IMR-90 (cell line): Measurements from ENCODE around the gene RNU5D-1. TPM values are rescaled to one million over a fixed set of nuclear protein-coding genes. Genes with fewer than 3 reads are reported as not detected.

ENCODE experiments used
- ATAC-seq: fragments of 200-7000 bp; cut with Tn5 transposase; 2 replicates; pipeline ENCODE4 v1.9.1; 2020; ENCODE audit warnings: low read depth, mild to moderate bottlenecking, moderate library complexity
- BruUV-seq: library from RNA; stranded (reverse); fragments of 400-500 nt; replicated peaks from 2 replicates; lab custom pipeline; 2021; lab: Mats Ljungman, UMichigan
- CTCF ChIA-PET: fragments of 300-600 bp; formaldehyde crosslinking; extraction: SDS; loops from one replicate; lab custom pipeline; 2021; ENCODE audit warnings: antibody characterized with exemption; lab: Yijun Ruan, JAX
- POLR2A ChIA-PET: fragments of 300-600 bp; sonication (Branson Sonifier 250); formaldehyde crosslinking; loops from one replicate; lab custom pipeline; 2022; ENCODE audit warnings: antibody characterized with exemption; ENCODE audit not compliant: unreplicated experiment; lab: Charles Lee
- DNase-seq: peaks from one replicate; pipeline ENCODE4 v3.0.0; 2013
- H2AFZ ChIP-seq: replicated peaks from 2 replicates; pipeline ENCODE3; 2013; ENCODE audit warnings: low read length, mild to moderate bottlenecking; ENCODE audit not compliant: poor library complexity
- H2AK5ac ChIP-seq: 2 replicates; pipeline ENCODE4 v1.6.1; 2013; ENCODE audit warnings: low read depth, low read length, inconsistent platforms
- H2AK9ac ChIP-seq: replicated peaks from 2 replicates; pipeline ENCODE3; 2013; ENCODE audit warnings: mild to moderate bottlenecking, low read depth, low read length, moderate library complexity; ENCODE audit not compliant: poor library complexity
- H2BK120ac ChIP-seq: 2 replicates; pipeline ENCODE4 v1.6.1; 2013; ENCODE audit warnings: low read depth, low read length, inconsistent platforms
- H2BK15ac ChIP-seq: 3 replicates; pipeline ENCODE4 v1.6.1; 2013; ENCODE audit warnings: low read depth, low read length, inconsistent platforms
- H2BK20ac ChIP-seq: 2 replicates; pipeline ENCODE4 v1.6.1; 2013; ENCODE audit warnings: low read depth, mild to moderate bottlenecking, inconsistent platforms, low read length, moderate library complexity
- H2BK5ac ChIP-seq: 2 replicates; pipeline ENCODE4 v1.6.1; 2013; ENCODE audit warnings: mild to moderate bottlenecking, low read depth, low read length, inconsistent platforms; ENCODE audit not compliant: poor library complexity, severe bottlenecking
- H3K14ac ChIP-seq: replicated peaks from 2 replicates; pipeline ENCODE4 v1.6.1; 2013; ENCODE audit warnings: low read depth, low read length, inconsistent platforms
- H3K18ac ChIP-seq: 2 replicates; pipeline ENCODE4 v1.6.1; 2013; ENCODE audit warnings: low read depth, low read length, control low read depth
- H3K23ac ChIP-seq: 2 replicates; pipeline ENCODE4 v1.6.1; 2013; ENCODE audit warnings: low read depth, low read length, inconsistent platforms
- H3K27ac ChIP-seq: 2 replicates; pipeline ENCODE4 v1.5.1; 2013; ENCODE audit warnings: mild to moderate bottlenecking, control low read depth, low read length; ENCODE audit not compliant: insufficient read depth
- H3K27me3 ChIP-seq: 2 replicates; pipeline ENCODE4 v1.6.1; 2013; ENCODE audit warnings: low read length; ENCODE audit not compliant: control insufficient read depth, insufficient read depth
- H3K36me3 ChIP-seq: 2 replicates; pipeline ENCODE4 v1.6.1; 2013; ENCODE audit warnings: low read length, mixed read lengths; ENCODE audit not compliant: control insufficient read depth, insufficient read depth
- H3K4ac ChIP-seq: 2 replicates; pipeline ENCODE4 v1.6.1; 2013; ENCODE audit warnings: low read depth, low read length, inconsistent platforms
- H3K4me1 ChIP-seq: 2 replicates; pipeline ENCODE4 v1.6.1; 2013; ENCODE audit warnings: low read length, mixed read lengths; ENCODE audit not compliant: control insufficient read depth, insufficient read depth
- H3K4me2 ChIP-seq: 2 replicates; pipeline ENCODE4 v1.6.1; 2013; ENCODE audit warnings: low read depth, mild to moderate bottlenecking, control low read depth, low read length, moderate library complexity
- H3K4me3 ChIP-seq: 2 replicates; pipeline ENCODE4 v1.5.1; 2013; ENCODE audit warnings: low read depth, mild to moderate bottlenecking, control low read depth, low read length, moderate library complexity; ENCODE audit not compliant: insufficient read depth
- H3K56ac ChIP-seq: 2 replicates; pipeline ENCODE4 v1.6.1; 2013; ENCODE audit warnings: low read length, inconsistent platforms; ENCODE audit not compliant: insufficient read depth; ENCODE audit errors: extremely low read depth
- H3K79me1 ChIP-seq, 2 experiments: 2 replicates each; pipeline ENCODE4 v1.6.1; 2013; ENCODE audit warnings: low read length in 2 of 2, inconsistent platforms in 1 of 2, low read depth in 1 of 2
- H3K9ac ChIP-seq: 2 replicates; pipeline ENCODE4 v1.6.1; 2013; ENCODE audit warnings: low read depth, low read length, control low read depth
- H3K9me1 ChIP-seq: 2 replicates; pipeline ENCODE4 v1.6.1; 2013; ENCODE audit warnings: low read length, inconsistent platforms; ENCODE audit not compliant: insufficient read depth
- H3K9me3 ChIP-seq: 2 replicates; pipeline ENCODE4 v1.6.1; 2013; ENCODE audit warnings: low read length; ENCODE audit not compliant: control insufficient read depth, insufficient read depth
- H4K20me1 ChIP-seq: 2 replicates; pipeline ENCODE4 v1.6.1; 2013; ENCODE audit warnings: low read length, inconsistent platforms; ENCODE audit not compliant: insufficient read depth
- H4K5ac ChIP-seq: 2 replicates; pipeline ENCODE4 v1.6.1; 2013; ENCODE audit warnings: mild to moderate bottlenecking, low read depth, low read length, control low read depth
- H4K8ac ChIP-seq, 2 experiments: 2 replicates each; pipeline ENCODE4 v1.6.1; 2013; ENCODE audit warnings: low read depth in 2 of 2, low read length in 2 of 2, control low read depth in 1 of 2, inconsistent platforms in 1 of 2
- H4K91ac ChIP-seq: 2 replicates; pipeline ENCODE4 v1.6.1; 2013; ENCODE audit warnings: low read depth, low read length, inconsistent platforms; ENCODE audit not compliant: insufficient read depth
- BHLHE40 ChIP-seq: fragments of 150-350 bp; IDR thresholded peaks from 2 replicates; pipeline ENCODE4 v1.6.1; 2016; ENCODE audit warnings: mild to moderate bottlenecking, low read depth, low read length
- CHD1 ChIP-seq: IDR thresholded peaks from 2 replicates; pipeline ENCODE4 v1.6.1; 2012; ENCODE audit warnings: low read depth, low read length, improper control_type of control experiment
- CTCF ChIP-seq: conservative IDR thresholded peaks from 2 replicates; pipeline ENCODE4 v1.5.1; 2012; ENCODE audit warnings: mild to moderate bottlenecking, low read depth, low read length, improper control_type of control experiment
- MAFK ChIP-seq: IDR thresholded peaks from 2 replicates; pipeline ENCODE4 v1.6.1; 2012; ENCODE audit warnings: low read depth, low read length, improper control_type of control experiment
- MAZ ChIP-seq: IDR thresholded peaks from 2 replicates; pipeline ENCODE4 v1.6.1; 2012; ENCODE audit warnings: low read depth, mild to moderate bottlenecking, low read length, improper control_type of control experiment, moderate library complexity, borderline replicate concordance
- MXI1 ChIP-seq: IDR thresholded peaks from 2 replicates; pipeline ENCODE4 v1.6.1; 2012; ENCODE audit warnings: low read depth, mild to moderate bottlenecking, low read length, moderate library complexity, borderline replicate concordance
- NFE2L2 ChIP-seq: fragments of 150-350 bp; IDR thresholded peaks from 2 replicates; pipeline ENCODE4 v1.6.1; 2016; ENCODE audit warnings: low read depth, mild to moderate bottlenecking, low read length
- POLR2A ChIP-seq: IDR thresholded peaks from 2 replicates; pipeline ENCODE4 v1.6.1; 2012; ENCODE audit warnings: mild to moderate bottlenecking, low read depth, low read length
- RAD21 ChIP-seq: IDR thresholded peaks from 2 replicates; pipeline ENCODE4 v1.6.1; 2012; ENCODE audit warnings: low read length, improper control_type of control experiment
- RCOR1 ChIP-seq: IDR thresholded peaks from 2 replicates; pipeline ENCODE4 v1.6.1; 2012; ENCODE audit warnings: mild to moderate bottlenecking, low read length, improper control_type of control experiment; ENCODE audit not compliant: insufficient replicate concordance
- RFX5 ChIP-seq: IDR thresholded peaks from 2 replicates; pipeline ENCODE4 v1.8.0; 2012; ENCODE audit warnings: low read depth, mild to moderate bottlenecking, low read length, moderate library complexity
- SMC3 ChIP-seq: fragments of 150-350 bp; IDR thresholded peaks from 2 replicates; pipeline ENCODE4 v1.6.1; 2016; ENCODE audit warnings: low read depth, mild to moderate bottlenecking, antibody characterized with exemption, low read length, moderate library complexity
- WGBS, 2 experiments: methylation state at CpG; one replicate each; pipeline versions ENCODE4 v1.1.5 to v1.1.7; 2013; ENCODE audit warnings: missing lambda C conversion rate in 2 of 2; ENCODE audit not compliant: insufficient read length in 1 of 2; ENCODE audit errors: extremely low coverage in 2 of 2; 5-methylcytosine and 5-hydroxymethylcytosine counted together
- dilution Hi-C: fragments of 300-500 bp; cut with HindIII; formaldehyde crosslinking; loops from one replicate; pipeline ENCODE4 v1.14.3; 2018; ENCODE audit warnings: low sequenced_read_pairs; ENCODE audit not compliant: unreplicated experiment
- in situ Hi-C: fragments of 300-500 bp; cut with MboI; formaldehyde crosslinking; loops from 3 replicates; pipeline ENCODE4 v1.14.3; 2019; ENCODE audit warnings: low sequenced_read_pairs, inconsistent platforms, mixed read lengths
- intact Hi-C: fragments of 100-400 bp; cut with micrococcal nuclease; formaldehyde crosslinking; loops from 2 replicates; pipeline ENCODE4 v1.10.0; 2022
- polyA plus RNA-seq, 3 experiments: library from polyadenylated mRNA; depleted of rRNA; stranded (reverse); fragments of >200 nt; gene quantifications; 2 replicates each; pipeline ENCODE4 v1.2.3, GENCODE V29; 2012; ENCODE audit warnings: low replicate concordance in 1 of 3
- total RNA-seq: library from RNA; depleted of rRNA; stranded (reverse); fragments of >200 nt; gene quantifications from 2 replicates; pipeline ENCODE4 v1.2.3, GENCODE V29; 2012
- TF ChIP-seq, protein P1 (sequence below): fragments of 150-350 bp; IDR thresholded peaks from 2 replicates; pipeline ENCODE4 v1.6.1; 2016; ENCODE audit warnings: low read depth, mild to moderate bottlenecking, low read length, moderate library complexity, borderline replicate concordance

The RNU5D-1 gene
- total and polyA plus RNA-seq, 2 of the 4 experiments (the other 2 are of a cell fraction) = not detected

GRCh38 chr1:44695671-44696070 lies 35.3 kb downstream of the RNU5D-1 start:
- Histone ChIP-seq H3K56ac (no peak overlapping the region), H2BK5ac (no peak overlapping the region), H3K36me3 (no peaks in the 10 kb centered on the region), H2AFZ (no peak overlapping the region), H4K8ac (no peak overlapping the region), H2BK120ac (no peak overlapping the region), H3K9me1 (no peaks in the 10 kb centered on the region), H3K14ac (no peak overlapping the region), H3K4ac (no peak overlapping the region), H3K9me3 (no peaks in the 10 kb centered on the region), H2AK5ac (no peak overlapping the region), H3K9ac (no peak overlapping the region), H2BK20ac (no peak overlapping the region), H4K5ac (no peak overlapping the region), H2BK15ac (no peak overlapping the region), H3K4me2 (no peak overlapping the region), H3K4me1 (no peaks in the 10 kb centered on the region; the same call in 1 of the 2 replicates), H3K27me3 (peaks cover 14% of the 10 kb centered on the region), H3K18ac (no peak overlapping the region), H2AK9ac (no peak overlapping the region), H4K20me1 (no peaks in the 10 kb centered on the region), H4K91ac (no peak overlapping the region), H3K4me3 (no peak overlapping the region), H3K79me1 (no peaks in the 10 kb centered on the region), H3K27ac (no peak overlapping the region), H3K23ac (no peak overlapping the region)
- POLR2A ChIA-PET = no interaction called here
- intact Hi-C loops = no loop called here
- DNase-seq (no peak), ATAC-seq (no peak)
- dilution Hi-C loops = no loop called here
- CTCF ChIA-PET = interaction anchor here (0.5 to 0.8 kb wide), 2 partner anchors 8 to 22 kb away, joined by 3 read pairs; no protein-coding TSS in a partner anchor
- no TSS peak for BruUV-seq
- no CpG with 5 or more reads among the region's 4 CpGs for WGBS, 2 experiments
- in situ Hi-C loops = no loop called here
- TF ChIP-seq MAFK = no peak
- TF ChIP-seq RAD21 = no peak
- TF ChIP-seq, protein P1, sequence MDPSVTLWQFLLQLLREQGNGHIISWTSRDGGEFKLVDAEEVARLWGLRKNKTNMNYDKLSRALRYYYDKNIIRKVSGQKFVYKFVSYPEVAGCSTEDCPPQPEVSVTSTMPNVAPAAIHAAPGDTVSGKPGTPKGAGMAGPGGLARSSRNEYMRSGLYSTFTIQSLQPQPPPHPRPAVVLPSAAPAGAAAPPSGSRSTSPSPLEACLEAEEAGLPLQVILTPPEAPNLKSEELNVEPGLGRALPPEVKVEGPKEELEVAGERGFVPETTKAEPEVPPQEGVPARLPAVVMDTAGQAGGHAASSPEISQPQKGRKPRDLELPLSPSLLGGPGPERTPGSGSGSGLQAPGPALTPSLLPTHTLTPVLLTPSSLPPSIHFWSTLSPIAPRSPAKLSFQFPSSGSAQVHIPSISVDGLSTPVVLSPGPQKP = no peak
- no peak for TF ChIP-seq POLR2A
- no peak for TF ChIP-seq RFX5
- TF ChIP-seq NFE2L2 = no peak
- no peak for TF ChIP-seq MAZ
- no peak for TF ChIP-seq CTCF
- no peak for TF ChIP-seq MXI1
- no peak for TF ChIP-seq RCOR1
- TF ChIP-seq BHLHE40 = no peak
- TF ChIP-seq CHD1 = no peak
- TF ChIP-seq SMC3 = no peak
